Skeletal muscle satellite cell (primary cell): ENCODE results near the gene FUT1.
"Not testable (repeated sequence)": the region's sequence is repeated elsewhere in the genome, so short reads cannot be mapped to it uniquely, and the experiment has no call there.

Experiments
- H3K27me3 ChIP-seq: 2 replicates; pipeline ENCODE4 v1.7.0; 2013; ENCODE audit warnings: low read length; ENCODE audit not compliant: control insufficient read depth, insufficient read depth
- H3K36me3 ChIP-seq: 2 replicates; pipeline ENCODE4 v1.7.0; 2013; ENCODE audit warnings: mild to moderate bottlenecking, control low read depth, low read length; ENCODE audit not compliant: insufficient read depth
- H3K4me1 ChIP-seq: 2 replicates; pipeline ENCODE4 v1.7.0; 2013; ENCODE audit warnings: low read length; ENCODE audit not compliant: control insufficient read depth, insufficient read depth
- H3K4me2 ChIP-seq: 2 replicates; pipeline ENCODE4 v1.7.0; 2013; ENCODE audit warnings: mild to moderate bottlenecking, low read length
- H3K4me3 ChIP-seq: 2 replicates; pipeline ENCODE4 v1.7.0; 2013; ENCODE audit warnings: low read length
- H3K9ac ChIP-seq: 2 replicates; pipeline ENCODE4 v1.7.0; 2013; ENCODE audit warnings: mild to moderate bottlenecking, low read depth, low read length, moderate library complexity
- H3K9me3 ChIP-seq: replicated peaks from 2 replicates; pipeline ENCODE4 v1.7.0; 2013; ENCODE audit warnings: mild to moderate bottlenecking, control low read depth, low read length

Gene FUT1

GRCh38 chr19:48765816-48766215, 13.4 kb upstream of the FUT1 start:
- peaks cover 50% of the 10 kb centered on the region for H3K27me3 ChIP-seq
- not testable (repeated sequence) for H3K4me1 ChIP-seq, H3K4me2 ChIP-seq, H3K9ac ChIP-seq, H3K36me3 ChIP-seq, H3K9me3 ChIP-seq, H3K4me3 ChIP-seq

- H3K4me1 ChIP-seq, result no peaks in the 10 kb centered on the region
- H3K4me3 ChIP-seq, result no peak overlapping the region
- H3K27me3 ChIP-seq, result peaks cover 35% of the 10 kb centered on the region
- no peaks in the 10 kb centered on the region for H3K9me3 ChIP-seq
- no peak overlapping the region for H3K9ac ChIP-seq
- H3K36me3 ChIP-seq, result no peaks in the 10 kb centered on the region
- H3K4me2 ChIP-seq, result no peak overlapping the region
Observed at GRCh38 chr19:48760504-48761205, 8.2 kb upstream of the FUT1 start.

GRCh38 chr19:48757741-48758144, 5.3 kb upstream of the FUT1 start:
- H3K27me3 ChIP-seq, result peaks cover 32% of the 10 kb centered on the region
- no peak overlapping the region for H3K9ac ChIP-seq
- peaks cover 2% of the 10 kb centered on the region for H3K4me1 ChIP-seq
- H3K9me3 ChIP-seq, result no peaks in the 10 kb centered on the region
- no peak overlapping the region for H3K4me2 ChIP-seq
- H3K4me3 ChIP-seq, result no peak overlapping the region
- no peaks in the 10 kb centered on the region for H3K36me3 ChIP-seq

DNA sequence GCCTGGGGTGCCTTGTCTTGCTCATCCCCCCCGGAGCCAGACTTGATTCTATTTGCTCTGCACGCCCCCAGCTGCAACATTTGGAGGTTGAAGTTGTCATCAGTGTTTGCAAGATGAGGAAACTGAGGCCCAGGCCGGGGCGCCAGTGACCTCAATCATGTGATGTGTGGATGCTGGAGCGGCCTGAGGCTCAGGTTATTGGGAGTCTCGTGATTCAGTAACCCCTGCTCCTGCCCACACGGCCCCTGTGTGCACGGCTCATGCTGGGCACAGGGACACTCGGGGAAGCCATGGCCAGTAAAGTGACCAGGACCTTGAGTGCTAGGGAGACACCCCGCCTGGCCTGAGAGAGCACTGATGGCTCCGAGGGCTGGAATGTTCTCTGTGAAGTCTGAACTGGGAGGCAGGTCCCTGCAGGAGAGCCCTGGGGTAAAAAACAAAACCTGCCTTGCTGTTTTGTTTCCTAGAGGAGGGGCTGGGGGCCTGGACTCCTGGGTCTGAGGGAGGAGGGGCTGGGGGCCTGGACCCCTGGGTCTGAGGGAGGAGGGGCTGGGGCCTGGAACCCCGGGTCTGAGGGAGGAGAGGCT, 4.7 kb upstream of the FUT1 start:
- Histone ChIP-seq H3K9ac (no peak overlapping the region), H3K9me3 (no peaks in the 10 kb centered on the region), H3K36me3 (no peaks in the 10 kb centered on the region), H3K4me1 (peaks cover 7% of the 10 kb centered on the region), H3K4me2 (no peak overlapping the region), H3K4me3 (no peak overlapping the region), H3K27me3 (peaks cover 32% of the 10 kb centered on the region)

GRCh38 chr19:48756686-48757085, 4.2 kb upstream of the FUT1 start:
- Histone ChIP-seq H3K27me3 (peaks cover 32% of the 10 kb centered on the region), H3K9me3 (no peaks in the 10 kb centered on the region), H3K4me2 (no peak overlapping the region)

DNA sequence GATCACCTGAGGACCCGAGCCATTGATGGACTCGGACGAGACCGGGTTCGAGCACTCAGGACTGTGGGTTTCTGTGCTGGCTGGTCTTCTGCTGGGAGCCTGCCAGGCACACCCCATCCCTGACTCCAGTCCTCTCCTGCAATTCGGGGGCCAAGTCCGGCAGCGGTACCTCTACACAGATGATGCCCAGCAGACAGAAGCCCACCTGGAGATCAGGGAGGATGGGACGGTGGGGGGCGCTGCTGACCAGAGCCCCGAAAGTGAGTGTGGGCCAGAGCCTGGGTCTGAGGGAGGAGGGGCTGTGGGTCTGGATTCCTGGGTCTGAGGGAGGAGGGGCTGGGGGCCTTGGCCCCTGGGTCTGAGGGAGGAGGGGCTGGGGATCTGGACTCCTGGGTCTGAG, 3.8 kb upstream of the FUT1 start:
- Histone ChIP-seq H3K36me3 (no peaks in the 10 kb centered on the region), H3K27me3 (peaks cover 33% of the 10 kb centered on the region), H3K4me1 (peaks cover 7% of the 10 kb centered on the region), H3K4me3 (no peak overlapping the region), H3K4me2 (no peak overlapping the region), H3K9ac (no peak overlapping the region), H3K9me3 (no peaks in the 10 kb centered on the region)

More at GRCh38 chr19:48756686-48757085, 4.2 kb upstream of the FUT1 start:
- H3K4me1 ChIP-seq, result peaks cover 7% of the 10 kb centered on the region
- no peak overlapping the region for H3K4me3 ChIP-seq
- H3K36me3 ChIP-seq, result no peaks in the 10 kb centered on the region
- H3K9ac ChIP-seq, result no peak overlapping the region

DNA sequence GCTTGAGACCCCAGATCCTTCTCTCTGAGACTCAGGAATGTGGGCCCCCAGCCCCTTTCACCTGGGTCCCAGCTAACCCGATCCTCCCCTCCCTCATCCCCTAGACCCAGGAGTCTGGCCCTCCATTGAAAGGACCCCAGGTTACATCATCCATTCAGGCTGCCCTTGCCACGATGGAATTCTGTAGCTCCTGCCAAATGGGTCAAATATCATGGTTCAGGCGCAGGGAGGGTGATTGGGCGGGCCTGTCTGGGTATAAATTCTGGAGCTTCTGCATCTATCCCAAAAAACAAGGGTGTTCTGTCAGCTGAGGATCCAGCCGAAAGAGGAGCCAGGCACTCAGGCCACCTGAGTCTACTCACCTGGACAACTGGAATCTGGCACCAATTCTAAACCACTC, 3.3 kb upstream of the FUT1 start:
- Histone ChIP-seq H3K4me2 (no peak overlapping the region), H3K36me3 (no peaks in the 10 kb centered on the region), H3K4me1 (peaks cover 7% of the 10 kb centered on the region), H3K27me3 (peaks cover 34% of the 10 kb centered on the region), H3K4me3 (no peak overlapping the region), H3K9ac (no peak overlapping the region), H3K9me3 (no peaks in the 10 kb centered on the region)

DNA sequence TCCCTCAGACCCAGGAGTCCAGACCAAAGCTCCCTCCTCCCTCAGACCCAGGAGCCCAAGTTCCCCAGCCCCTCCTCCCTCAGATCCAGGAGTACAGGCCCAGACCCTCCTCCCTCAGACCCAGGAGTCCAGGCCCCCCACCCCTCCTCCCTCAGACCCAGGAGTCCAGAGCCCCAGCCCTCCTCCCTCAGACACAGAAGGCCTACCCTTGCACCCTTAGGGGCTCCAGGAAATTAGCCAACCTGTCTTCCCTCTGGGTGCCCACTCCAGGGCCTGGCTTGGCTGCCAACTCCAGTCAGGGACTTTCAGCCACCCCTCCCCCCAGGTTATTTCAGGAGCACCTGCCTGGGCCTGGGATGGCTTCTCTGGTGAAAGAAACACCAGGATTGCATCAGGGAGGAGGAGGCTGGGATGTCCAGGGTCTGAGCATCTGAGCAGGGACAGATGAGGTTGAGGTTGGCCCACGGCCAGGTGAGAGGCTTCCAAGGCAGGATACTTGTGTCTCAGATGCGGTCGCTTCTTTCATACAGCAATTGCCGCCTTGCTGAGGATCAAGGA, 2.7 kb upstream of the FUT1 start, which contains the start of gene FGF21:
TSS of gene FGF21 (plus strand) at position 441 of the 558 bp plus-strand sequence. CDS start 713 bp downstream, outside the sequence.
- Histone ChIP-seq H3K36me3 (no peaks in the 10 kb centered on the region), H3K9ac (no peak within 1 kb of the TSS), H3K4me3 (no peak within 1 kb of the TSS), H3K9me3 (no peaks in the 10 kb centered on the region), H3K4me2 (no peak within 1 kb of the TSS), H3K27me3 (peaks cover 32% of the 10 kb centered on the region), H3K4me1 (peaks cover 7% of the 10 kb centered on the region)

GRCh38 chr19:48751845-48752495, 471 bp downstream of the FUT1 start:
- Histone ChIP-seq H3K4me3 (peak overlapping the region; percentile 51), H3K4me2 (peak overlapping the region; percentile 72), H3K9me3 (no peaks in the 10 kb centered on the region), H3K4me1 (peaks cover 7% of the 10 kb centered on the region), H3K36me3 (no peaks in the 10 kb centered on the region), H3K27me3 (peaks cover 37% of the 10 kb centered on the region), H3K9ac (no peak overlapping the region)

GRCh38 chr19:48750771-48751504, 1.5 kb downstream of the FUT1 start:
- Histone ChIP-seq H3K9me3 (no peaks in the 10 kb centered on the region), H3K4me3 (no peak overlapping the region), H3K4me2 (no peak overlapping the region), H3K27me3 (peaks cover 37% of the 10 kb centered on the region), H3K4me1 (peaks cover 9% of the 10 kb centered on the region), H3K9ac (no peak overlapping the region), H3K36me3 (no peaks in the 10 kb centered on the region)

- Histone ChIP-seq H3K9ac (no peak overlapping the region), H3K4me1 (peaks cover 9% of the 10 kb centered on the region), H3K4me3 (no peak overlapping the region), H3K9me3 (no peaks in the 10 kb centered on the region), H3K36me3 (no peaks in the 10 kb centered on the region), H3K27me3 (peaks cover 34% of the 10 kb centered on the region), H3K4me2 (no peak overlapping the region)
Observed at GRCh38 chr19:48750351-48750750, 2.1 kb downstream of the FUT1 start.
